Measurements from ENCODE around the gene FBXW2. TPM values are rescaled to one million over a fixed set of nuclear protein-coding genes. Genes with fewer than 3 reads are reported as not detected.
A peak's percentile ranks its signal among the peaks of the same experiment; 100 is the strongest.
"Not testable (repeated sequence)": the region's sequence is repeated elsewhere in the genome, so short reads cannot be mapped to it uniquely, and the experiment has no call there.

The FBXW2 gene
- total RNA-seq, result 24.3 and 43.9 TPM in 2 replicates

DNA sequence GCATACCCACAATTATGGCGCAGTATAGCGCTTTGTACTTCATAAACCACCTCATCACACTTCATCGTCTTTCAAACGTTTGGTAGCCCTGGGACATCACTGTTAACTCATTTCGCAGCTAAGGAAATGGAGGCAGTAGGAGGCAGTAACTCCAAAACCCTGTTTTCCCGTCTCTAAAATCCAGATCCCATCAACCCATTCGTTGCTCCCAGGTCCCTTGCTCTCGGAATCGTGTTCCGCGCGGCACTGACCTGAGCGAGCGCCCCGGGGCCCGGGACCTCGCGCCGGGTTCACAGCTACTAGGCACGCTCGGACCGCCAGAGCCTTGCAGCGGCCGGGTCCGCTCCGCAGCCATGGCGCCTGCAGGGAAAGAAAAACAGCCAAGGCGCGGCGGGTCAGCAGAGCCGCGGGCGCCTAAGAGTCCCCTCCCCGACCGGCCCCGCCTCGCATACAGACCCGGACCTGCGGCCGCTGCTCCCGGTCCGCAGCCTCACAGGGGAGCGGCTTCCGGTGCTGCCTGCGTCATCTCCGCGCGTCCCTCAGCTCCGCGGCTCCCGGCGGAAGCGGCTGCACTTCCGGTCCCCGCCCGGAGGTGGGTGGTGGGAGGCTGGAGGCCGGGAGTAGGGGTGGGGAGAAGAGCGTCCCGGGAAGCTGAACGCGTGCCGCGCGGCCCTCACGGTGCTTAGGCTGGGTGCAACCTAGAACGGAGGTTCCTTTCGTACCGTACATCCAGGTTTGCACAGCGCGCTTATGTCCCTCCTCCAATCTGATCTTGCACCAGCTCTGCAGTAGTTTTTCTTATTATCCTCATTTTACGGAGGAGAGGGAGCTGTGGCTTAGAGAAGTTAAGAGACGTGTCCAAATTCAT, at the start of gene FBXW2:
TSS of gene FBXW2 (minus strand) at position 519 of the 868 bp plus-strand sequence. CDS start 5,158 bp downstream, outside the sequence.
- DNase-seq (ENCODE audit: low read depth), result peak; percentile 72

DNA sequence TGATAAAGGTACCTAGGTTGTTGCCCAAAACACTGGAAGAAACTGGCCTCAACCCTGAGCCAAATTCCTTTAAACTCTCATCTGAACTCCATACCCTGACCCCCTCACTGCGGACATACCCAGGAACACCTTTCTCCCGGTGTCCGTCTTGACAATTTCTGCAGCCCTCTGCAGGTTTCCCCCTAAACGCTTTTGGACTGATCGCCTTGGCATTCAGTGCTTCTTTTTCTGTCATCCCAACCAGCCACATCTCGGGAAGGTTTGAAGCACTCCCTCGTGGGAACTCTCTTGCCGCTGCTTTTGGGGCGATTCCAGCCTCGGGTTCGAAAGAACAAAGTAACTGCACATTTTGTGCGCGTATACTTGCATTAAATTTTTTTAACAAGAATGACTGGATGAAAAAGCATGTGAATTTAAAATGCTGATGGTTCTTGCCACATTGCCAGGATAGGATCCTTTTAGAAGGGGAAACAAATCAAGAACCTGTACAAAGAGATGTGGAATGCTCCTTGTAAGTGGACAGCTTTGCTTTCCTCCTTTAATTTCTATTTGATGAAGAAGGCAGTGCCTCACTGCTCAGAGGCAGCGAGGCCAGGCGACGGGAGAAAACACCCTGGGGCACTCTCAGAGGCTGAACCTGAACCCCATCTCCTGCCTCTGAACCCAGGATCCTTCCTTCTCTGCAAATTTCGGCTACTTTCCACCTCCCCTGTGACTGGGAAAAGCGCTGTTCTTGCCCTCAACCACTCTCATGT, 48.9 kb upstream of the FBXW2 start:
- peak; percentile 11 for DNase-seq (ENCODE audit: low read depth)

DNA sequence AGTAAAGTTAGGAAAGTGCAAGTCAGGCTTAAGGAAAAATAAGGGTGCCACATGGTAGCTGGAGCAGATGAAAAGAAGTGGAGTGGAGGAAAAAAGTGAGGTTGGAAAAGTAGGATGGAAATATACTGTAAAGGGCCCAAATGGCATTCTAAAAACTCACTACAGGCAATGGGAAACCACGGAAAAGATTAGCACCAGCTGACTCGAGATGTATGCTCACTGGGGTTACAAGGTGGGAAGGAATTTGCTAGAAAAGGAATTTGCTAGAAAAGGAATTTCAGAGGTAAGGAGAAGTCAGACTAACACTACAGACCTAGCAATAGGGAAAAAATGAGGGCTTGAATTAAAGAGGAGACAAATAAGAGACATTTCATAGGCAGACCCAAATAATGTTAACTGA, 45.9 kb upstream of the FBXW2 start:
- DNase-seq (ENCODE audit: low read depth), result peak; percentile 30

GRCh38 chr9:120837921-120838320, 44.7 kb upstream of the FBXW2 start:
- DNase-seq (ENCODE audit: low read depth), result no peak

GRCh38 chr9:120833325-120833724, 40.1 kb upstream of the FBXW2 start:
- DNase-seq (ENCODE audit: low read depth), result no peak

GRCh38 chr9:120832807-120833206, 39.6 kb upstream of the FBXW2 start:
- DNase-seq (ENCODE audit: low read depth), result no peak

DNA sequence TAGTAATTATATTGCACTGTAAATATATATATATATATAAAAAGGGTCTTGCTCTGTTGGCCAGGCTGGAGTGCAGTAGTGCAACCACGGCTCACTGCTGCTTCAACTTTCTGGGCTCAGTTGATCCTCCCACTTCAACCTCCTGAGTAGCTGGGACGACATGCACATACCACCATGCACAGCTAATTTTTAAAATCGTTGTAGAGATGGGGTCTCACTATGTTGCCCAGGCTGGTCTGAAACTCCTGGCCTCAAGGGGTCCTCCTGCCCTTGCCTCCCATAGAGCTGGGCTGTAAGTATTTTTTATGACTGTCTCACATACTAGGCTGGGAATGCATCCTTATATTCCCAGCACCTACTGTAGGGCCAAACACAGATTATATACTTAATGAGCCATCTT, 37.6 kb upstream of the FBXW2 start:
- DNase-seq (ENCODE audit: low read depth), result no peak

GRCh38 chr9:120830151-120830550, 36.9 kb upstream of the FBXW2 start:
- DNase-seq (ENCODE audit: low read depth), result no peak

DNA sequence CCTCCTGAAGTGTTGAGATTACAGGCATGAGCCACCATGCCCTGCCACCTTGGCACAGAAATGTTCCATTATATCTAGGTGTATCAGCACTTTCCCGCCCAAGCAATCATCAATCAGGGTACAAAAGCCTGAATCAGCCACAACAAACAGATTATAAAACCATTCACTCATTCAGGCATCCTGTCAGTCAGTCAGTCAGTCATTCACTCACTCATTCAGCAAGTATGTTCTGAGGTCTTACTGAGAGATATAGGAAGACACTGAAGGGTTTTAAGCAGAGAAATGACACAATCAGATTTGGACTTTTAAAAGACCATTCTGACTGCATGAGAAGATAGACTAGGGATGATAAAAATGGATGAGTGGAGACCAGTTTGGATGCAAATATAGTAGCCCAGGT, 36.4 kb upstream of the FBXW2 start:
- DNase-seq (ENCODE audit: low read depth), result no peak

- no peak for DNase-seq (ENCODE audit: low read depth)
Measured at GRCh38 chr9:120820095-120820494, 26.9 kb upstream of the FBXW2 start.

DNA sequence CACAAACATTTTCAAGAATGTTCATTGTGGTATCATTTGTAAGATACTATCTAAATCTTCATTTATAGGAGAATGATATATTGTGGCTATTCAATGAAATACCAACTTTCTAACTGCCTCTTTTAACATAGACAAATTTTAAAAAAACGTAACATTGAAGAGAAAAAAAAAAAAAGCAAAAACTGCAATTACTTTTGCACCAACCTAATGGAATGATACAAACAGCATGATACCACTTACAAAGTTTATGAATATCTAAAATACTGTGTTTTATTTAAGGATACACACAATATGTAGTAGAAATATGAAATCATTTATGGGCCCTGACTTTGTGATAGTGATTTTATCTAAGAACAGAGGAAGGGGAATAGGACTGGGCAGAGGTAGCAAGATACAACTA, 25.4 kb upstream of the FBXW2 start:
- no peak for DNase-seq (ENCODE audit: low read depth)

DNA sequence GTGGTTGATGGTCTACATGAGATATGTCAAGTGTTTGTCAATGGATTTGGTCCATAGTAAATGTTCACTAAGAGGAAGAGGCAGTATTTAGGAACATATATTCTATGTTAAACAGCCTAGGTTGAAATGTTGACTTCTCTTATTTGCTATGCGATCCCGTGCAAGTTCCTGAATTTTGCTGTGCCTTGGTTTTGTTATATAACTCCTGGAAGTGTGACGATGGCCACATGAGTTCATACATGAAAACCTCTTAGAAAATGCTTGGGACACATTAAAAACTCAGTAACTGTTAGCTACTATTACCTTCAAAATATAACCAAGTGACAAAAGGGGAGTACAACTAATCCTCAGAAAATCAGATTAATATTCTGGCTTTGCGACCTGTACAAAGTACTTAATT, 21.9 kb upstream of the FBXW2 start:
- DNase-seq (ENCODE audit: low read depth), result no peak

- no peak for DNase-seq (ENCODE audit: low read depth)
Measured at GRCh38 chr9:120808931-120809330, 15.7 kb upstream of the FBXW2 start.

- no peak for DNase-seq (ENCODE audit: low read depth)
Measured at GRCh38 chr9:120807607-120808379, 14.6 kb upstream of the FBXW2 start.

DNA sequence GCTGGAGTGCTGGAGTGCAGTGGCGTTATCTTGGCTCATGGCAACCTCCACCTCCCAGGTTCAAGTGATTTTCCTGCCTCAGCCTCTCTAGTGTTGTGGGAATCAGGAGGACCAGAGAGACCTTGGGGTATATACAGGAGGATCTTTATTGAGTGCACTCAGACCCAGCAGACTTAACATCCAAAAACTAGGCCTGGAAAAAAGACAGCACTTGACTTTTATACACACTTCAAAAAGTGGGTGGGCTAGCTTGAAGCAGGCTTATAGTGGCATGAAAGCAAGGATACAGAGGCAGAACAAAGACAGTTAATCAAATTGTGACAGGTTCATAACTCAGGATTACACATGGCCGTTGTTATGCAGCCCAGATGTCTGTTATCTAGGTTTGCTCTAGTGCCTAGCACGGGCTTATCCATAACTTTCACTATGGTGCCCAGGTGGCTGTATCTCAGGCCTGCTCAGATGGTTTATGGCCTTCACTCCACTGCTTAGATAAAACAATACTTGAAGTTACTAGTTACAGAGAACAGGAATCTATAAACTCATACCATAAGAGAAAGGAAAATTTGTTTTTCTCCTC, 11.7 kb upstream of the FBXW2 start:
- DNase-seq (ENCODE audit: low read depth), result not testable (repeated sequence)

GRCh38 chr9:120801441-120801840, 8.2 kb upstream of the FBXW2 start:
- no peak for DNase-seq (ENCODE audit: low read depth)

GRCh38 chr9:120791161-120791560, 2.1 kb downstream of the FBXW2 start:
- DNase-seq (ENCODE audit: low read depth), result peak; percentile 13

DNA sequence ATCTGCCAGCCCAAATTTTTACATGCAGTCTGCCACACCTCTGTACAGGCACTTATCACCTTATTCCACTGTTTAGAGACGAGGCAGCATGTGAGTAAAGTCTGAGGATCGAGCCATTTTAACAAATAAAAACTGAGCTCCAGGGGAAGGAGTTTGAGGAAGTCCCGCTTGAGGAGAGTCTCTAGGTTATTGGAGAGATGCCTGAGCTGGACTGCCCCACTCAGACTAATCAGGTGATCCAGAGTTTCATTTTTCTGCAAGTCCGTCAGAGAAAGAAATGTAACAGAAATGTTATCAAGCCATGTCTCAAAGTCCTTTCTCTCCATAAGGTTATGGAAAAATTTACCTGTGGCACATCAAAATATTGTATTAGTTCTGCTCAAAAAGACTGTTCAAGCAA, 5.3 kb downstream of the FBXW2 start:
- DNase-seq (ENCODE audit: low read depth), result no peak

DNA sequence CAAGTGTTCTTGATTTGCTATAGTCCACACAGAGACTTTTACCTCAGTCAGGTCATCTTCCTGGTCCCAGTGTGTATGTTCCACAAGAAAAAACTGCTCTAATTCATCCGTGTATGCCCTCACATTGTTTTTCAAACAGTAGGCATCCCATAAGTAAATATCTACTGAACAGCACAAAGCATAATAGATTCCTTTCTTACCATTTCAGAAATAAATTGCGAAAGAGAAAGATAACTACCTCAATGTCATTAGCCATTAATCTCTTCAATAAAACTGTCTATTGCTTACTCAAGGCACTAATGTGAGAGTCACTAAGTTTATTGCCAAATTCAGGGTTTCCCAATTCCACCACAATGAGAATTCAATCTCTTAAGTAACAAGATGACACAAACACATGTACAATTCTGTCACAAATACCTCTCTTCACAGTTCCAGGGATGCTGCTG, 9.6 kb downstream of the FBXW2 start:
- peak; percentile 97 for DNase-seq (ENCODE audit: low read depth)

GRCh38 chr9:120781236-120781635, 12.0 kb downstream of the FBXW2 start:
- DNase-seq (ENCODE audit: low read depth), result no peak

GRCh38 chr9:120780367-120780766, 12.8 kb downstream of the FBXW2 start:
- DNase-seq (ENCODE audit: low read depth), result no peak

GRCh38 chr9:120779227-120779626, 14.0 kb downstream of the FBXW2 start:
- DNase-seq (ENCODE audit: low read depth), result no peak

All from renal cortical epithelial cell (primary cell).